WTC11 (cell line): ENCODE results near the gene CD93. TPM values are rescaled to one million over a fixed set of nuclear protein-coding genes. Genes with fewer than 3 reads are reported as not detected.

ENCODE experiments used
- ATAC-seq: fragments of 200-7000 bp; cut with Tn5 transposase; 2 replicates; pipeline ENCODE4 v1.10.0; 2021; ENCODE audit warnings: mild to moderate bottlenecking, moderate library complexity
- CTCF ChIA-PET: fragments of 300-600 bp; sonication (Branson Sonifier 250); formaldehyde crosslinking; loops from one replicate; lab custom pipeline; 2021; ENCODE audit warnings: antibody characterized with exemption; lab: Charles Lee
- POLR2A ChIA-PET: fragments of 350-600 bp; sonication (Branson Sonifier 250); formaldehyde crosslinking; loops from one replicate; lab custom pipeline; 2021; ENCODE audit warnings: antibody characterized with exemption; lab: Charles Lee
- DNase-seq: peaks from one replicate; pipeline ENCODE4 v3.0.0; 2021; ENCODE audit warnings: low spot score
- H3K27ac Mint-ChIP-seq: 2 replicates; pipeline ENCODE4 v1.8.0; 2021; ENCODE audit warnings: mixed read lengths
- H3K27me3 Mint-ChIP-seq: 2 replicates; pipeline ENCODE4 v1.8.0; 2021; ENCODE audit warnings: low read depth, mild to moderate bottlenecking, moderate library complexity, mixed read lengths
- H3K36me3 Mint-ChIP-seq: 2 replicates; pipeline ENCODE4 v1.8.0; 2021; ENCODE audit warnings: mixed read lengths
- H3K4me1 Mint-ChIP-seq: 2 replicates; pipeline ENCODE4 v1.8.0; 2022; ENCODE audit warnings: mixed read lengths
- H3K4me3 Mint-ChIP-seq: 2 replicates; pipeline ENCODE4 v1.8.0; 2021; ENCODE audit warnings: mild to moderate bottlenecking, moderate library complexity, mixed read lengths
- H3K9me3 Mint-ChIP-seq: 2 replicates; pipeline ENCODE4 v1.8.0; 2021; ENCODE audit warnings: mixed read lengths
- AR ChIP-seq: fragments of 250-450 bp; sonication (Bioruptor Pico); IDR thresholded peaks from 2 replicates; pipeline ENCODE4 v1.9.0; 2021; ENCODE audit warnings: mild to moderate bottlenecking
- ATF1 ChIP-seq: sonication (generic); formaldehyde crosslinking; IDR thresholded peaks from 2 replicates; pipeline ENCODE4 v1.8.1; 2023; ENCODE audit warnings: mild to moderate bottlenecking, moderate library complexity, missing genetic modification reagents
- ATF3 ChIP-seq: sonication (generic); formaldehyde crosslinking; conservative IDR thresholded peaks from 2 replicates; pipeline ENCODE4 v1.8.1; 2022; ENCODE audit warnings: mild to moderate bottlenecking, missing genetic modification reagents
- E2F5 ChIP-seq: sonication (generic); formaldehyde crosslinking; IDR thresholded peaks from 2 replicates; pipeline ENCODE4 v1.8.1; 2022; ENCODE audit warnings: mild to moderate bottlenecking, moderate library complexity, missing genetic modification reagents
- ETV6 ChIP-seq: sonication (generic); formaldehyde crosslinking; IDR thresholded peaks from 2 replicates; pipeline ENCODE4 v1.8.1; 2022; ENCODE audit warnings: mild to moderate bottlenecking, missing genetic modification reagents
- FOXJ3 ChIP-seq: sonication (generic); formaldehyde crosslinking; IDR thresholded peaks from 2 replicates; pipeline ENCODE4 v1.9.0; 2021; ENCODE audit warnings: missing genetic modification reagents, mild to moderate bottlenecking, borderline replicate concordance
- NR1H2 ChIP-seq: sonication (generic); formaldehyde crosslinking; IDR thresholded peaks from 2 replicates; pipeline ENCODE4 v1.9.0; 2021; ENCODE audit warnings: mild to moderate bottlenecking, moderate library complexity, missing genetic modification reagents
- PRDM15 ChIP-seq: sonication (generic); formaldehyde crosslinking; IDR thresholded peaks from 2 replicates; pipeline ENCODE4 v1.8.0; 2022; ENCODE audit warnings: missing genetic modification reagents
- SMAD4 ChIP-seq: sonication (generic); formaldehyde crosslinking; IDR thresholded peaks from 2 replicates; pipeline ENCODE4 v1.8.0; 2022; ENCODE audit warnings: mild to moderate bottlenecking, missing genetic modification reagents
- TEAD4 ChIP-seq: sonication (generic); formaldehyde crosslinking; IDR thresholded peaks from 2 replicates; pipeline ENCODE4 v1.8.0; 2022; ENCODE audit warnings: mild to moderate bottlenecking, missing genetic modification reagents
- TP53 ChIP-seq: sonication (generic); formaldehyde crosslinking; IDR thresholded peaks from 2 replicates; pipeline ENCODE4 v1.8.1; 2023; ENCODE audit warnings: mild to moderate bottlenecking, missing genetic modification reagents
- ZMAT4 ChIP-seq: fragments of 250-450 bp; sonication (Bioruptor Pico); IDR thresholded peaks from 2 replicates; pipeline ENCODE4 v1.9.0; 2021; ENCODE audit warnings: mild to moderate bottlenecking
- ZNF121 ChIP-seq: sonication (generic); formaldehyde crosslinking; IDR thresholded peaks from 2 replicates; pipeline ENCODE4 v1.8.0; 2023; ENCODE audit warnings: missing genetic modification reagents
- total RNA-seq: library from RNA; stranded (reverse); gene quantifications from 3 replicates; pipeline ENCODE4 v1.2.3, GENCODE V29; 2021
- TF ChIP-seq, protein P1 (sequence below): sonication (generic); formaldehyde crosslinking; IDR thresholded peaks from 2 replicates; pipeline ENCODE4 v1.8.1; 2023; ENCODE audit warnings: mild to moderate bottlenecking, missing genetic modification reagents, moderate library complexity
- TF ChIP-seq, protein P2 (sequence below): sonication (generic); formaldehyde crosslinking; IDR thresholded peaks from 2 replicates; pipeline ENCODE4 v1.8.1; 2022; ENCODE audit warnings: low read depth, mild to moderate bottlenecking, moderate library complexity, missing genetic modification reagents, borderline replicate concordance
- TF ChIP-seq, protein P3 (sequence below): sonication (generic); formaldehyde crosslinking; IDR thresholded peaks from 2 replicates; pipeline ENCODE4 v1.8.1; 2023; ENCODE audit warnings: mild to moderate bottlenecking, moderate library complexity, missing genetic modification reagents
- TF ChIP-seq, protein P4 (sequence below): fragments of 250-450 bp; sonication (Bioruptor Pico); IDR thresholded peaks from 2 replicates; pipeline ENCODE4 v1.8.0; 2021; ENCODE audit warnings: mild to moderate bottlenecking

CD93 gene
- total RNA-seq, 1 experiment from 2014 or later = 0.09 TPM

DNA sequence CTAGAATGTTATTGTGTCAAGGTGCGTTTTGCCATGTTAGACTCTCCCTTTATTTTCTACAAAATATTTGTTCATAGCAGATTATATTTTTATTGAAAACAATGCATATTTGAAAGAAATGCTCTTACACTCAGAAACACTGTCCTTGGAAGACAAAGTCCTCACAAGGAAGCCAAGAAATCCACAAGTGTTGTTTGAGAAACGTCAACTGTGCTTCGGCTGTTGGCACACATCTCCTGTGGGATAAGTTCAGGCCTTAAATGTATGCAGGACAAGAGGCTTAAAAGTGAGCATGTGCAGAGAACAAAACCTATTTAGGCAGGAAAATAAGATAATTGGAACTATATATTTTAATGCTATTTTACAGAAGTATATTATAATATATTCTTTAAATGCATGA lies 27.1 kb downstream of the CD93 start:
- ChIA-PET CTCF (interaction anchor here (0.8 to 6.0 kb wide), 2 partner anchors 9 to 282 kb away, joined by 4 to 103 read pairs; partner anchors contain the start of gene THBD), POLR2A (no interaction called here)
- H3K9me3 Mint-ChIP-seq = peaks cover 12% of the 10 kb centered on the region
- TF ChIP-seq TP53 (CRISPR knock-in tag) (no peak), SMAD4 (CRISPR knock-in tag) (no peak), ATF3 (no peak), E2F5 (CRISPR knock-in tag) (no peak), ATF1 (CRISPR knock-in tag) (no peak), ETV6 (CRISPR knock-in tag) (no peak), AR (CRISPR knock-in tag) (no peak), ZNF121 (CRISPR knock-in tag) (no peak), PRDM15 (no peak), ZMAT4 (CRISPR knock-in tag) (no peak), TEAD4 (no peak), NR1H2 (CRISPR knock-in tag) (no peak), FOXJ3 (CRISPR knock-in tag) (no peak)
- TF ChIP-seq, protein P1, sequence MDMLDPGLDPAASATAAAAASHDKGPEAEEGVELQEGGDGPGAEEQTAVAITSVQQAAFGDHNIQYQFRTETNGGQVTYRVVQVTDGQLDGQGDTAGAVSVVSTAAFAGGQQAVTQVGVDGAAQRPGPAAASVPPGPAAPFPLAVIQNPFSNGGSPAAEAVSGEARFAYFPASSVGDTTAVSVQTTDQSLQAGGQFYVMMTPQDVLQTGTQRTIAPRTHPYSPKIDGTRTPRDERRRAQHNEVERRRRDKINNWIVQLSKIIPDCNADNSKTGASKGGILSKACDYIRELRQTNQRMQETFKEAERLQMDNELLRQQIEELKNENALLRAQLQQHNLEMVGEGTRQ (CRISPR knock-in tag) = no peak
- TF ChIP-seq, protein P2, sequence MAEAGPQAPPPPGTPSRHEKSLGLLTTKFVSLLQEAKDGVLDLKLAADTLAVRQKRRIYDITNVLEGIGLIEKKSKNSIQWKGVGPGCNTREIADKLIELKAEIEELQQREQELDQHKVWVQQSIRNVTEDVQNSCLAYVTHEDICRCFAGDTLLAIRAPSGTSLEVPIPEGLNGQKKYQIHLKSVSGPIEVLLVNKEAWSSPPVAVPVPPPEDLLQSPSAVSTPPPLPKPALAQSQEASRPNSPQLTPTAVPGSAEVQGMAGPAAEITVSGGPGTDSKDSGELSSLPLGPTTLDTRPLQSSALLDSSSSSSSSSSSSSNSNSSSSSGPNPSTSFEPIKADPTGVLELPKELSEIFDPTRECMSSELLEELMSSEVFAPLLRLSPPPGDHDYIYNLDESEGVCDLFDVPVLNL = no peak
- TF ChIP-seq, protein P3, sequence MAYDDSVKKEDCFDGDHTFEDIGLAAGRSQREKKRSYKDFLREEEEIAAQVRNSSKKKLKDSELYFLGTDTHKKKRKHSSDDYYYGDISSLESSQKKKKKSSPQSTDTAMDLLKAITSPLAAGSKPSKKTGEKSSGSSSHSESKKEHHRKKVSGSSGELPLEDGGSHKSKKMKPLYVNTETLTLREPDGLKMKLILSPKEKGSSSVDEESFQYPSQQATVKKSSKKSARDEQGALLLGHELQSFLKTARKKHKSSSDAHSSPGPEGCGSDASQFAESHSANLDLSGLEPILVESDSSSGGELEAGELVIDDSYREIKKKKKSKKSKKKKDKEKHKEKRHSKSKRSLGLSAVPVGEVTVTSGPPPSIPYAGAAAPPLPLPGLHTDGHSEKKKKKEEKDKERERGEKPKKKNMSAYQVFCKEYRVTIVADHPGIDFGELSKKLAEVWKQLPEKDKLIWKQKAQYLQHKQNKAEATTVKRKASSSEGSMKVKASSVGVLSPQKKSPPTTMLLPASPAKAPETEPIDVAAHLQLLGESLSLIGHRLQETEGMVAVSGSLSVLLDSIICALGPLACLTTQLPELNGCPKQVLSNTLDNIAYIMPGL = no peak
- TF ChIP-seq, protein P4, sequence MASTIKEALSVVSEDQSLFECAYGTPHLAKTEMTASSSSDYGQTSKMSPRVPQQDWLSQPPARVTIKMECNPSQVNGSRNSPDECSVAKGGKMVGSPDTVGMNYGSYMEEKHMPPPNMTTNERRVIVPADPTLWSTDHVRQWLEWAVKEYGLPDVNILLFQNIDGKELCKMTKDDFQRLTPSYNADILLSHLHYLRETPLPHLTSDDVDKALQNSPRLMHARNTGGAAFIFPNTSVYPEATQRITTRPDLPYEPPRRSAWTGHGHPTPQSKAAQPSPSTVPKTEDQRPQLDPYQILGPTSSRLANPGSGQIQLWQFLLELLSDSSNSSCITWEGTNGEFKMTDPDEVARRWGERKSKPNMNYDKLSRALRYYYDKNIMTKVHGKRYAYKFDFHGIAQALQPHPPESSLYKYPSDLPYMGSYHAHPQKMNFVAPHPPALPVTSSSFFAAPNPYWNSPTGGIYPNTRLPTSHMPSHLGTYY (CRISPR knock-in tag) = no peak
- peaks cover 32% of the 10 kb centered on the region for H3K4me1 Mint-ChIP-seq
- no peaks in the 10 kb centered on the region for H3K27me3 Mint-ChIP-seq
- peaks cover 5% of the 10 kb centered on the region; the same call in 1 of the 2 replicates for H3K36me3 Mint-ChIP-seq
- DNase-seq (no peak), ATAC-seq (no peak)
- H3K27ac Mint-ChIP-seq = no peak overlapping the region
- H3K4me3 Mint-ChIP-seq = no peak overlapping the region
